ENCODE data around the gene NOSTRIN. TPM values are rescaled to one million over a fixed set of nuclear protein-coding genes. Genes with fewer than 3 reads are reported as not detected.
"Not testable (repeated sequence)": the region's sequence is repeated elsewhere in the genome, so short reads cannot be mapped to it uniquely, and the experiment has no call there.

Gene NOSTRIN
- total RNA-seq, 2 experiments from 2014 or later: not detected

DNA sequence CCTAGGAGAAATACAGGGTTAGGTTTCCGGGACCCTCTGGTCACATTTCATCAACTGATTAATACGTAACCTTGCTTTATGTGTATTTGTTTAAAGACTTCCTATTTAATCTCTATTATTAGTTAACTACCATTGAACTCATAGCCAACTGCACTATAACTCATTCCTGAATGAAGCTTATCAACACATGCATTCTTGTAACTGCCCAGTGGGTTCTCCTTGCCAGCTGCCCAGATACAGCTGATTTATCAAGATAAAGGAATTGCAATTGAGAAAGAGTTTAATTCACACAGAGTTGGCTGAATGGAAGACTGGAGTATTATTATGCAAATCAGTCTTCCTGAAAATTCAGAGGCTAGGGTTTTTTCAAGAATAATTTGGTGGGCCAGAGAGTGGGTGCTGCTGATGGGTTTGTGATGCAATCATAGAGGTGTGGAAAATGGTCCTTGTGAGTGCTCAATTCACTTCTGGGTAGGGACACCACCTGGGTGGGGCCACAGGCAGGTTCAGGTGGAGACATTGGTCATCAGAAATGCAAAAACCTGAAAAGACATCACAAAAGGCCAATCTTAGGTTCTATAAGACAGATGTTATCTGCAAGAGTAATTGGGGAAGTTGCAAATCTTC is 21.1 kb upstream of the NOSTRIN start:
- Mint-ChIP-seq H3K27me3 (no peaks in the 10 kb centered on the region), H3K4me3 (no peak overlapping the region), H3K9me3 (no peaks in the 10 kb centered on the region), H3K27ac (no peak overlapping the region), H3K4me1 (no peaks in the 10 kb centered on the region), H3K36me3 (no peaks in the 10 kb centered on the region)
- no peak for DNase-seq

DNA sequence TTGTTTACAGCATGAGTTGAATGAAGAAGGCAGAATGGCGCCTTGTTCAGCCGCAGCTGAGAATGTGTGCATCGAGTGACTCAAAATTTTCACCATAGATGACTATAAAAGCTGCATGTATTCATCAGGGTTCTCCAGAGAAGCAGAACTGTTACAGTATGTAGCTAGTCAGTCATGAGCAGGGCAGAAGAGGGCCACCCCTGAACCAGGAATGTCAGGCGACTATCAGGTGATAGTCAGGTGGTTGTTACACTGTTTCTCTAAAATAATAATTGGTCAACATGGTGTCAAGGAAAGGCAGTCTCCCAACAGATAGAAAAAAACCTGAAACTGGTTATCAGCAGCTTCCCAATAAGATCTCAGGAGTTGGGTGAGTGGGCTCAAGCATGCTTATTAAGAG is 20.2 kb upstream of the NOSTRIN start:
- no peak overlapping the region for H3K27ac Mint-ChIP-seq
- H3K36me3 Mint-ChIP-seq: no peaks in the 10 kb centered on the region
- no peak overlapping the region for H3K4me3 Mint-ChIP-seq
- no peak for DNase-seq
- no peaks in the 10 kb centered on the region for H3K27me3 Mint-ChIP-seq
- H3K4me1 Mint-ChIP-seq: no peaks in the 10 kb centered on the region
- H3K9me3 Mint-ChIP-seq: no peaks in the 10 kb centered on the region

DNA sequence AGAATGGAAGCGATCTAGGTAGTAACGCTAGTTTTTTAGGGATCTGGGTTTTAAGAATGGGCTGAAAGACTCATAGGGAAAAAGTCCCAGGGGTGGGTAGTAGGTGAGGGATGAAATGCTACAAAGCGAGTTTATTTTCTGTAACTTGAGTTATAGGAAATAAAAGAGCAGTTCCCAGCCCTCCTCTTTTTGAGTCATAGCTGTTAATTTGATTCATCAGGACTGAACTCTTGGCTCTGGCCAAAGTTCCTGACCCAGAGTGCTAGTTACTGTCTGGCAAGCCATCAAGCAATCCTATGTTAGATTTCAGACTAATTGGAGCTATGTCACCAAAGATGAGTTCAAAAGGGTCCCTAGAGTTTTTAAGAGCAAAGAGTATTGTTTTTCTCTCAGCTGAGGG is 17.4 kb upstream of the NOSTRIN start:
- DNase-seq: no peak

DNA sequence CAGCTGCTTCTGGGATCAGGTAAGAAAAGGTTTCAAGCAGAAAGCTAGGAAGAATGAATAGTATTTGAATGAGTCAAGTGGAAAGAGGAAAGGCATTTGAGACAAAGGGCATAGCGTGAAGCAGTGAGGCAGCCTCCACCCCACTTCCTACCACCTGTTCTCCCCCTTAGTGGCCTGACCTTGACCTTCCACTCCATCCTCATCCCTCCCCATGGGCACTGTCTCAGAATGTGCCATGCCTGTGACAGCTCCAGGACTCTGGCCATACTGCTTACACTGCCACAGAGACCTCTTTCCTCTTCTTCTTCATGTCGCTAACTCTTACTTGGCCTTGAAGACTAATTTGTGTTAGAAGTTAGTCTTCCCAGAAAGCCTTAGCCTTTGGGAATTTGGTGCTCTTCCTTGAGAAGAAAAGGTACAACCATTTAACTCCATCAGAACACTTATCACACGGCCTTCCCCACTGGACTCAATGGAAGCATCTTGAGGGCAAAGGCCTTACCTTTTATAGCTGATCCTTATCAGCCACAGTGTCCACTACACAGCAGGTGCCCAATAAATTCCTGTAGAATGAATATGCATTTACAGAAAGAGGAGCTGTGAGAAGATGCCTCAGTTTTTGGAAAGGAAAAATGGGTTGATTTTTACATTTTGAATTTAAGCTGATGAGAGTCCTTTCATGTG is 15.2 kb upstream of the NOSTRIN start:
- Mint-ChIP-seq H3K4me1 (no peaks in the 10 kb centered on the region), H3K4me3 (no peak overlapping the region), H3K36me3 (peaks cover 3% of the 10 kb centered on the region)

More for the DNA sequence above, 17.4 kb upstream of the NOSTRIN start:
- no peaks in the 10 kb centered on the region for H3K27me3 Mint-ChIP-seq
- no peak overlapping the region for H3K4me3 Mint-ChIP-seq
- H3K27ac Mint-ChIP-seq: no peak overlapping the region
- no peaks in the 10 kb centered on the region for H3K36me3 Mint-ChIP-seq
- H3K9me3 Mint-ChIP-seq: no peaks in the 10 kb centered on the region
- no peaks in the 10 kb centered on the region for H3K4me1 Mint-ChIP-seq

DNA sequence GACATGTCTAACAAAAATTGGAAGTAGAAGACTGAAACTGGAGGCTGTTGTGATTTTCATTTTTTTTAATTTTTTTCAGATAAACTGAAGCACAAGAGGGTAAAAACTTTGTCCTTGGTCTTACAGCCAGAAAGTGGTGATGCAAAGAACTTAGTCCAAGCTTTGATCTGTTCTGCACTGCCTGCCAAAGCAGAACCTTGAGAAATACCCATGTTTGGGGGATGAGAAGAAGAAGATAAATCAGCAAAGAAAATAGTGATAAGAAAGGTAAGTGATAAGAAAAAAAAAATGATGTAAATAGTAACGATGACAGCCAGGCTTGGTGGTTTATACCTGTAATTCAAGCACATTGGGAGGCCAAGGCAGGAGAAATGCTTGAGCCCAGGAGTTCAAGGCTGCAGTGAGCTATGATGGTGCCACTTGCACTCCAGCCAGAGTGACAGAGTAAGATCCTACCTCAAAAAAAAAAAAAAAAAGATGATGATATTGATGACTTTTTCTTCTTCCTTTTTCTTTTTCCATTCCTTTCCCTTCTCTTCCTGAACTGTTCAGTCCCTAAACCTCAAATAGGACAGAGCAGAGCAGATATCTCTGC is 14.6 kb upstream of the NOSTRIN start:
- H3K27ac Mint-ChIP-seq: no peak overlapping the region
- H3K36me3 Mint-ChIP-seq: peaks cover 3% of the 10 kb centered on the region
- no peak overlapping the region for H3K4me3 Mint-ChIP-seq
- no peaks in the 10 kb centered on the region for H3K4me1 Mint-ChIP-seq
- no peak for DNase-seq
- no peaks in the 10 kb centered on the region for H3K9me3 Mint-ChIP-seq
- no peaks in the 10 kb centered on the region for H3K27me3 Mint-ChIP-seq

More for the DNA sequence above, 15.2 kb upstream of the NOSTRIN start:
- Mint-ChIP-seq H3K27ac (no peak overlapping the region), H3K27me3 (no peaks in the 10 kb centered on the region), H3K9me3 (no peaks in the 10 kb centered on the region)
- no peak for DNase-seq

DNA sequence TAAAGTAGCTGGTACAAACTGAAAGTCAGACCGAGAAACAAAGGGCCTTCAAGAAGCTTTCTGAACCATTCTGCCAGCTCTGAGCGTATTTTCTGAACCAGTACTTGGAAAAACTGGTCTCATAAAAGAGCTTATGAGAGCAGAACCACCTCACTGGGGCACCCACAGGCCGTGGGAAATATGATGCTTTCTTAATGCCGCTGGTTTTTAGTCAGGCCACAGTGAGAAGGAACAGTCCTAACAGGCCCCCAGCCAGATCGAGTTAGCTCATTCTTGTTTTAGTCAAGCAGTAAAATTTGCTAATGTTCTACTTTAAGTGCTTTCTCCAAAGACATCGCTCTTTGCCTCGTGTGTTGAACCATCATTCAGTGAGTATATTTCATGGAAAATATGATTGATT is 12.7 kb upstream of the NOSTRIN start:
- no peaks in the 10 kb centered on the region for H3K4me1 Mint-ChIP-seq
- H3K36me3 Mint-ChIP-seq: peaks cover 3% of the 10 kb centered on the region
- no peak for DNase-seq
- no peaks in the 10 kb centered on the region for H3K27me3 Mint-ChIP-seq
- H3K9me3 Mint-ChIP-seq: no peaks in the 10 kb centered on the region
- no peak overlapping the region for H3K4me3 Mint-ChIP-seq
- H3K27ac Mint-ChIP-seq: no peak overlapping the region

DNA sequence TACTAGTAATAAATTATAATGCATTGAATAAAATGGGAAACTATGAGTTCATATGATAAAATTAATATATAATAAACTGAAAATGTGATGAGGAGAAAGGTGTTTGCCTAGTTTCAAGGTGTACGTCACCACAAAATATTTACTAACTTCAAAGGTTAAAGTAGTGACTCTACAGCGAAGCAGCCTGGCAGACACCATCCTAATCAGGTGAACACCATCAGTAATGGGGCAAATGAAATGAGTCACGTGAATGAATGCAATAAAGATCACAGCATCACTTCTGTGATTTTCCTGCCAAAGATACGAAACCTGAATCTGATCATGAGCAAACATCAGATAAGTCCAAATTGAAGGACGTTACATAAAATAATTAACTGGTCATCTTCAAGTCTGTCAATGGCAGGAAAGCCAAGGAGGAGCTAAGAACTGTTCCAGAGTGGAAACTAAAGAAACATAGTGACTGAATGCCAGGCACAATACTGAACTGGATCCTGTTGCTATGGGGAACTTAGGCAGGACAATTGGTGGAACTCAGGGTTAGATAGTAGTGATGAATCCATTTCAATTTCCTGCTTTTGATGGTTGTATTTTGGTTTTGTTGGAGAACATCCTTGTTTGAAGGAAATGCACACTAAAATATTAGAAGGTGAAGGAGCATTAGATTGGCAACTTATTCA is 12.1 kb upstream of the NOSTRIN start:
- H3K4me3 Mint-ChIP-seq: no peak overlapping the region
- no peaks in the 10 kb centered on the region for H3K27me3 Mint-ChIP-seq
- no peak for DNase-seq
- H3K27ac Mint-ChIP-seq: no peak overlapping the region
- H3K4me1 Mint-ChIP-seq: no peaks in the 10 kb centered on the region
- H3K36me3 Mint-ChIP-seq: peaks cover 3% of the 10 kb centered on the region
- no peaks in the 10 kb centered on the region for H3K9me3 Mint-ChIP-seq

DNA sequence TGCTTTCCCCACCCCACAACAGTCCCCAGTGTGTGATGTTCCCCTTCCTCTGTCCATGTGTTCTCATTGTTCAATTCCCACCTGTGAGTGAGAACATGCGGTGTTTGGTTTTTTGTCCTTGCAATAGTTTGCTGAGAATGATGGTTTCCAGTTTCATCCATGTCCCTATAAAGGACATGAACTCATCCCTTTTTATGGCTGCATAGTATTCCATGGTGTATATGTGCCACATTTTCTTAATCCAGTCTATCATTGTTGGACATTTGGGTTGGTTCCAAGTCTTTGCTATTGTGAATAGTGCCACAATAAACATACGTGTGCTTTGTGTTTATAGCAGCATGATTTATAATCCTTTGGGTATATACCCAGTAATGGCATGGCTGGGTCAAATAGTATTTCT is 11.3 kb upstream of the NOSTRIN start:
- not testable (repeated sequence) for DNase-seq

GRCh38 chr2:168793596-168793995 is 8.8 kb upstream of the NOSTRIN start:
- no peaks in the 10 kb centered on the region for H3K27me3 Mint-ChIP-seq
- H3K36me3 Mint-ChIP-seq: peaks cover 3% of the 10 kb centered on the region
- no peak for DNase-seq
- H3K4me1 Mint-ChIP-seq: no peaks in the 10 kb centered on the region
- no peak overlapping the region for H3K27ac Mint-ChIP-seq
- H3K9me3 Mint-ChIP-seq: no peaks in the 10 kb centered on the region
- H3K4me3 Mint-ChIP-seq: no peak overlapping the region

More for the DNA sequence above, 11.3 kb upstream of the NOSTRIN start:
- H3K4me3 Mint-ChIP-seq, H3K9me3 Mint-ChIP-seq, H3K27me3 Mint-ChIP-seq, H3K27ac Mint-ChIP-seq, H3K36me3 Mint-ChIP-seq, H3K4me1 Mint-ChIP-seq: not testable (repeated sequence)

GRCh38 chr2:168794968-168795367 is 7.5 kb upstream of the NOSTRIN start:
- Mint-ChIP-seq H3K27me3 (no peaks in the 10 kb centered on the region), H3K4me3 (no peak overlapping the region), H3K4me1 (no peaks in the 10 kb centered on the region), H3K9me3 (no peaks in the 10 kb centered on the region), H3K36me3 (peaks cover 3% of the 10 kb centered on the region), H3K27ac (no peak overlapping the region)
- no peak for DNase-seq

DNA sequence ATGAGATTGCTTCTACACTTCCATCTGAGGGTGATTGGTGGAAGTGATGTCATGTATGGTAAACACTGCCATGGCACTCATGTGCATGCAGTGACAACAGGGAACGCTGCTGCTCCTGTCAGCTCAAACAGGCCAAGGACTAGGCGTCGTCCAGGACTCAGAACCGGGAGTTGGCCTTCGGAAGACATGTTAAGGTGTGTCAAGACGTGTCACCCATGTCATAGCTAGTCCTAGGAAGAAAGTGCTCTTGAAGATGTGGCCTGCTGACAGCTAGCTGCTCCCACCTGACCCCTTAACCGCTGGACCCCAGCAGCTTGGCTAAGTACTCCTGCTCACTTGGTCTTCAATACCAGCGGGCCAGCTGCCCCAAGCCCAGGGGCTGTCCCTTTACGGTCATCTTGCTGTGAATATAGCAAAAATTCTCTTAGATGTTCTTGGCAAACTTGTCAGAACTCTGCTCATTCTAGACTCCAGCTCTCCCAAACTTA is 6.3 kb upstream of the NOSTRIN start:
- no peaks in the 10 kb centered on the region for H3K27me3 Mint-ChIP-seq
- no peak overlapping the region for H3K4me3 Mint-ChIP-seq
- no peak overlapping the region for H3K27ac Mint-ChIP-seq
- no peaks in the 10 kb centered on the region for H3K4me1 Mint-ChIP-seq
- H3K36me3 Mint-ChIP-seq: peaks cover 3% of the 10 kb centered on the region
- DNase-seq: no peak
- no peaks in the 10 kb centered on the region for H3K9me3 Mint-ChIP-seq

DNA sequence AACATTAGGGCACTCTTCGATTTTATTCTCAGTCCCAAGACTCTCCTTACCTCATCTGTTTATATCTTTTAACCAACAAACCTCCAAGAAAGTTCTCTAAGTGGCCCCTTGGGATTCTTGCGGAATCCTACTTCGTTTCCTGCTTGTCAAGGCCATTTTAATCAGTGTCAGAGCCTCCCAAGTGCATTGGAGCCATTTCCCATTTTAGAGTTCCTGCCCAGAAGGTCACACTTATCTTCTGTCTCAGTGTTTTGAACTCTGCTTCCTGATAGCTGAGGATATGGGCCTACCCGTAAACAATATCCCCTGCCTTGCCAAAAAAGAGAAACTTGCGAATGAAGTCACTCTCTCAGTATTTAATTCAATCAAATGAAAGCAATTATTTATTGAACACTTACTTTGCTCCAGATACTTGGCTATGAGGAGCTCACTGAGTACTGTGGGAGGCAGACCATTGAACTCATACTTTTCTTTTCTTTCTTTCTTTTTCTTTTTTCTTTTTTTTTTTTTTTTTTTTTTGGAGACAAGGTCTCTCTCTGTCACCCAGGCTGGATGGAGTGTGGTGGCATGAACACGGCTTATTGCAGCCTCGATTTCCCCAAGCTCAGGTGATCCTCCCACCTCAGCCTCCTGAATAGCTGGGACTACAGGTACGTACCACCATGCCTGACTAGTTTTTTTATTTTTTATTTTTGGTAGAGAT is 5.7 kb upstream of the NOSTRIN start:
- H3K4me1 Mint-ChIP-seq: no peaks in the 10 kb centered on the region
- H3K27ac Mint-ChIP-seq: no peak overlapping the region
- H3K36me3 Mint-ChIP-seq: no peaks in the 10 kb centered on the region
- no peak overlapping the region for H3K4me3 Mint-ChIP-seq
- DNase-seq: no peak
- no peaks in the 10 kb centered on the region for H3K9me3 Mint-ChIP-seq
- no peaks in the 10 kb centered on the region for H3K27me3 Mint-ChIP-seq

DNA sequence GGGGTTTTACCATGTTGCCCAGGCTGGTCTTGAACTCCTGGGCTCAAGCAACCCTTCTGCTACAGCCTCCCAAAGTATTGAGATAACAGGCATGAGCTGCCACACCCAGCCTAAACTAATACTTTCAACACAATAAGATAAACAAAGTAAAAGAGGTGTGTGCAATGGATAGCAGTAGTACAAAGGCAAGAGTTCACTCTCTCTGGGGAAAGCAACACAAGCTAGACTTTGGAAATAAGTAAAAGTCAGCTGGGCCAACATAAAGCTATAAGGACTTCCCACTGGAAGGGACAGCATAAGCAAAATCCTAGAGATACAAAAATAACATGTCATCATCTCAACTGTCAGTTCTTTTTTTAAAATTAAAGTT is 5.2 kb upstream of the NOSTRIN start:
- H3K4me3 Mint-ChIP-seq: no peak overlapping the region
- H3K36me3 Mint-ChIP-seq: no peaks in the 10 kb centered on the region
- no peaks in the 10 kb centered on the region for H3K9me3 Mint-ChIP-seq
- no peak for DNase-seq
- H3K27ac Mint-ChIP-seq: no peak overlapping the region
- H3K4me1 Mint-ChIP-seq: no peaks in the 10 kb centered on the region
- no peaks in the 10 kb centered on the region for H3K27me3 Mint-ChIP-seq

GRCh38 chr2:168798076-168798887 is 4.2 kb upstream of the NOSTRIN start:
- Mint-ChIP-seq H3K4me3 (no peak overlapping the region), H3K9me3 (no peaks in the 10 kb centered on the region), H3K27me3 (no peaks in the 10 kb centered on the region), H3K27ac (no peak overlapping the region), H3K36me3 (no peaks in the 10 kb centered on the region), H3K4me1 (peaks cover 2% of the 10 kb centered on the region)
- DNase-seq: no peak
